NCI-H1436 treated with DMSO at 0.1 percent for 48 hours (cell line): ENCODE results near the gene MAP2K7.
"Not testable (repeated sequence)": the region's sequence is repeated elsewhere in the genome, so short reads cannot be mapped to it uniquely, and the experiment has no call there.

Experiments used
- DNase-seq: peaks from one replicate; lab custom pipeline; 2025; lab: John Stamatoyannopoulos, UW

The MAP2K7 gene

GRCh38 chr19:7908078-7908699, 4.5 kb downstream of the MAP2K7 start:
- no peak for DNase-seq

- DNase-seq, result no peak
Measured at GRCh38 chr19:7908742-7909461, 5.2 kb downstream of the MAP2K7 start.

GRCh38 chr19:7909471-7910067, 5.9 kb downstream of the MAP2K7 start:
- DNase-seq, result no peak

GRCh38 chr19:7910321-7911161, 6.9 kb downstream of the MAP2K7 start:
- DNase-seq, result no peak

GRCh38 chr19:7911508-7912143, 7.9 kb downstream of the MAP2K7 start:
- no peak for DNase-seq

- no peak for DNase-seq
Measured at GRCh38 chr19:7912144-7912696, 8.5 kb downstream of the MAP2K7 start.

- no peak for DNase-seq
Measured at GRCh38 chr19:7912697-7913564, 9.3 kb downstream of the MAP2K7 start.

GRCh38 chr19:7913652-7914051, 10.0 kb downstream of the MAP2K7 start:
- DNase-seq, result no peak

GRCh38 chr19:7914099-7914498, 10.4 kb downstream of the MAP2K7 start:
- DNase-seq, result no peak

GRCh38 chr19:7914598-7915045, 10.9 kb downstream of the MAP2K7 start, which contains the start of gene TGFBR3L:
Gene TGFBR3L (plus strand): TSS chr19:7914830.
- no peak for DNase-seq

- DNase-seq, result no peak
Measured at GRCh38 chr19:7915250-7916102, 11.8 kb downstream of the MAP2K7 start.

- DNase-seq, result no peak
Measured at GRCh38 chr19:7916103-7916954, 12.7 kb downstream of the MAP2K7 start.

GRCh38 chr19:7916955-7917266, 13.2 kb downstream of the MAP2K7 start:
- DNase-seq, result no peak

- no peak for DNase-seq
Measured at GRCh38 chr19:7917267-7918061, 13.8 kb downstream of the MAP2K7 start.

- not testable (repeated sequence) for DNase-seq
Measured at GRCh38 chr19:7918062-7918614, 14.5 kb downstream of the MAP2K7 start.

- DNase-seq, result no peak
Measured at GRCh38 chr19:7918615-7919421, 15.1 kb downstream of the MAP2K7 start.
